Stimulated activated naive CD8-positive, alpha-beta T cell treated with anti-CD3 and anti-CD28 coated beads, Interleukin-15, Interleukin-2, amounts not matched to agents 100 U/mL and 50 U/mL, for 24 hours (primary cell): ENCODE data around the gene ZNF567.

Experiments used
- ATAC-seq: fragments of 150-1000 bp; cut with Tn5 transposase; one replicate; pipeline ENCODE4 v1.10.0; 2021
- DNase-seq: peaks from one replicate; pipeline ENCODE4 v3.0.0; 2021

The ZNF567 gene

GRCh38 chr19:36750066-36750691 is 62.8 kb downstream of the ZNF567 start:
- ATAC-seq = no peak
- no peak for DNase-seq
